HG02623 (cell line): ENCODE results near the gene CHDH.

ENCODE experiments used
- ATAC-seq: cut with Tn5 transposase; IDR thresholded peaks from one replicate; pipeline ENCODE4 v1.9.1; 2021; ENCODE audit warnings: moderate library complexity; ENCODE audit not compliant: unreplicated experiment

CHDH gene

GRCh38 chr3:53809764-53810400 lies 36.3 kb downstream of the CHDH start:
- ATAC-seq: no peak

DNA sequence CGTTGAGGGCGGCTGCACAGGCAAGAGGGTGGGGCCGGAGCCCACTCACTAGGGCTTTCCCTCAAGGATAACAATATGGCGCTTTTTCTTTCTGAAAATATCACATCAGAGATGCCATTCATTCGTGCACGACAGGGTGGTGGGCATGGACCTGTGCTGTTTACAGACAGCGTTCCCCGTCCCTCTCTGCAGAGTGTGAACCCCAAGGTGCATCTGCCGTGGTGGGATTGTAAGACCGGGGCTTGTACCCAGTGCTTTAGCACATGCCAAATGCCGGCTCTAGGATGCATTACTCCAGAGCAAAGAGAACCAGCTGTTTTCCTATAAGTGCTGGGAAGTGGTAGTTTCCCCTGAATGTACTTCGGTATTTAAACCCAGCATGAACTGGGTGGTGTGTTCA lies 37.0 kb downstream of the CHDH start:
- ATAC-seq: no peak

GRCh38 chr3:53808496-53808895 lies 37.7 kb downstream of the CHDH start:
- ATAC-seq: no peak

DNA sequence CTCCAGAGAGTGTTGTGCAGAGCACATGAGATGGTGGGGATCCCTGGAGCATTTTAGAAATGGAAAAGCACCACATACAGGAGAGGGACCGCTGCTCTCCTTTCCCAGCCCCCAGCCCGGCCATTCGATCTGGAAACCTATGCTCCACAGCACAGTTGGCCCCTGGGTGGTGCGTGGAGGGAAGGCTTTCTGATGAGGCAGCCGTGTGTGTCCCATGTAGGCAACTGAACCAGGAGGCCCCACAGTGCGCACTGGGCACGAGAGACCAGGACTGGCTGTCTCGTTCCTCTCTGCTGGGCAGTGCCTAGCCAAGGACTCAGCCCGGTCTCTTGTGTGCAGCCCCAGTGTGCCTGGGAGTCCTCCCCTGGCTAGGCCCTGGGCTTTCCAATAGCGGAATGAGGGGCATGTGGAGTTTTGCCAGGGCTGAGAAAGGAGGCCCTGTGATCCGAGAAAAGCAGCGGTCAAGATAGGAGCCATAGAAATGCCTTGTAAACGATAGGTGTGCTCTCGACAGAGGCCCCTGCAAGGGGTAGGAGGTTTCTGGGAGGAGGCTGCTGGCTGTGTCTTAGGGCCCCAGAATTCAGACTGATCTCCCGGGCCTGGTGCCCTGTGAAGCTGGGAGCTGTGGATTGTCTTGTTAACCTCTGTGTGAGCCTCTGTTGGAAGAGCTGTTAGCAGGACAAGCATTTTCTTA lies 39.0 kb downstream of the CHDH start:
- ATAC-seq: no peak

DNA sequence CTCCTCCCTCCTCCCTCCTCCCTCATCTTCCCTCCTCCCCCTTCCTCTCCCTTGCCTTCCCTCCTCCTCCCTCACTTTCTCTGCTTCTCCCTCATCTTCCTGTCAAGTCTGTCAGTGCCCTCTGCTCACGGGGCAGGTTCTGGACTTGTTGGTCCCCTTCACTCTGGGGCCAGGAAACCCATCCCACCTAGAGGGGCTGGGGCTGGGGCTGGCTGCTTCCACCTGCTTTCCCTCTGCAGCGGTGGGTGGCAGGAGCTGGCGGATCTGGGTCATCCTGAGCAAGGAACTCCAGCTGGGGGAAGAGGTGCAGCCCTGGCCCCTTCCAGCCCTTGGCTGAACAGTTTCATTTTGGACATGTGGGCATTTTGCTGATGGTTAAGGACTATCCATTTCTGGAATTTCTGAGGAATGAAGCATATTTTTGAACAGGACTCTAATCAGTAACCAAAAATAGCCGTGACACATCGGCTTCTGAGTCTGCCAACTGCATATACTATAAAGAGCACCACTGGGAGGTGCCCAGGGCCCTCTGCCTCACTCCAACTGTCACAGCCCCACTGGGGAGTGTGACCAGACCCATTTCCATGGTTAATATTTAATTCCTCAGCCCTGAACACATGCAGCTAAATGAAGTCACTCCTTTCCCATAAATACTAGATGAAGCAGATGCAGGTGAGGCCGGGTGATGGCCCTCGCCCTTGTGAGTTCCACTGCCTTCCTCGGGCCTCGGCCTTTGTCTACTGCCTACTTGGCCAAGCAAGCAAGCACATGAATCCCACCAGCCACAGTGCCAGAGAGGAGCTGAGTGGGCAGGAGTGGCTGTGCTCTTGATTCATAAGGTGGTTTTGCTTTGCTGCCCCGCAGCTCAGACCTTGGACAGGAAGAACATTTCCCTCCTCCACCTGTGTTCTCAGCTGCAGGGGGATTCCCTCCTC lies 39.8 kb downstream of the CHDH start:
- ATAC-seq: no peak

DNA sequence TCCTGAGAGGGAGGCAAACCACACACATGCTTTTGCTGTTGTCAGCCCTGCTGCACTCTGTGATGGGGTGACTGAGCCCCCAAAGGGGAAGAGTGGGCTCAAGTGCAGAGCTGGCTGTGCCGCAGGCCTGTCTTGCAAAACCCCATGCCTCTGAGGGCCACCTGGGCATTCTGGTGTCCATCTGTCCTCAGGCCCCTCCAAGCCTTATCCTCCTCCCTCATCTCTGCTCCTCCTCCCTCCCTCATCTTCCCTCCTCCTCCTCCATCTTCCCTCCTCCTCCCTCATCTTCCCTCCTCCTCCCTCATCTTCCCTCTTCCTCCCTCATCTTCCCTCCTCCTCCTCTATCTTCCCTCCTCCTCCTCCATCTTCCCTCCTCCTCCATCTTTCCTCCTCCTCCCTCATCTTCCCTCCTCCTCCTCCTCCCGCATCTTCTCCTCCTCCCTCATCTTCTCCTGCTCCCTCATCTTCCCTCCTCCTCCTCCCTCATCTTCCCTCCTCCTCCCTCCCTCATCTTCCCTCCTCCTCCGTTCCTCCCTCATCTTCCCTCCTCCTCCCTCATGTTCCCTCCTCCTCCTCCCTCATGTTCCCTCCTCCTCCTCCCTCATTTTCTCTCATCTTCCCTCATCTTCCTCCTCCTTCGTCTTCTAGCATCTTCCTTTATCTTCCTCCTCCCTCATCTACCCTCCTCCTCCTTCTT lies 40.6 kb downstream of the CHDH start:
- no peak for ATAC-seq

- ATAC-seq: peak; percentile 68
Observed at GRCh38 chr3:53804697-53805462, 41.3 kb downstream of the CHDH start.

- ATAC-seq: no peak
Observed at GRCh38 chr3:53803816-53804695, 42.2 kb downstream of the CHDH start.

DNA sequence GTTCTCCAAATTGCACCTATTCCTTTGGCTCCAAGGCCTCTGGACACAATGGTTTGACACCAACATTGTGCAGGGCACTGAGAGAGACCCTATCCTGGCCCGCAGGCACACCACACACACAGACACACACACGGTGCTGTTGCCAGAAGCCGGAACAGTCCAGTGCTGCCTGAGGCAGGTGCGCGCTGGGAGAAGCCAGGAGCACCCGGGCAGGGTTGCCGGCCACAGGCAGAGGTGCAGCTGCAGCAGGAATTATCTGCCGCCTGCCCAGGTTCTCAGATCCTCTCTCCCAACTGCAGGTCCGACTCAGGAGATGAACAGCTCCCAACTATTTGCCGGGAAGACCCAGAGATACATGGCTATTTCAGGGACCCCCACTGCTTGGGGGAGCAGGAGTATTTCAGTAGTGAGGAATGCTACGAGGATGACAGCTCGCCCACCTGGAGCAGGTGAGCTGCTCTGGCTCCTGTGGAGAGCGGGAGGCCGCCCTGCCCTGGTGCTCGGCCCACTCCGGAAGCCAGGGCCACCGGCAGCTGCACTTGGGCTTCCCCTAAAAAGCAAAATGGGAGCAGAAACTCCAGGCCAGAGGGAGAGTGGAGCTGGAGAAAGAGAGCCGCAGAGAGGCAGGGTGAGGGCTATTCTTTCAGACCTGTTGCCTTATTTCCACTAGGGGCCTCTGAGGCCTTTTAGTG lies 42.9 kb downstream of the CHDH start:
- no peak for ATAC-seq

DNA sequence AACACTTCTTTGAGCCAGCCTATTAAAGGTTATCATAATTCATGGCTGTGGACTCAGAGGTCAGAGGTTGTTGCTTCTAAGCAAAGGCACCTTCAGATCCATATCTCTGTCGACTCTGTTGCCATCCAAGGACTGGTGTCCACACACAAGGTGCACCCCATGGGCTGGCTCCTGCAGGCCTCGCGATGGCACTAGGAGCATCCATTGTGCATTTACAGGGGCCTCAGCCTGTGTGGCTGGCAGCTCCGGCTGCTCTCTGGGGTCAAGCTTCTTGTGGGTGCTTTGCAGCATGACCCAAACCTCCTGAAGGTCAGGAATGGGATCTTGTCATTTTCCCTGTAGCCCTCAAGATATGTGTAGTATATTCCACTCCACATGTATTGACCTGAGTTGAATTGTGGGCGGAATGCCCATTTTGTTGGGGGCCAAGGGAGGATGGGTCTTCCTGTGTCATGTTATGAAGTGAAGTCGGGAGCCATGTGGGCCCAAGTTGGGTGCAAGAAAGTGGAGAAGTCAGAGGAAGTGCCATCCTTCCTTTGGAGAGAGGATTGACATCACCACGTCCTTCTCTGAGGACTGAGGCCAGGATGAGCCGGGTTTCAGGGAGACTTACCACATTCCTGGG lies 43.9 kb downstream of the CHDH start:
- ATAC-seq: no peak

DNA sequence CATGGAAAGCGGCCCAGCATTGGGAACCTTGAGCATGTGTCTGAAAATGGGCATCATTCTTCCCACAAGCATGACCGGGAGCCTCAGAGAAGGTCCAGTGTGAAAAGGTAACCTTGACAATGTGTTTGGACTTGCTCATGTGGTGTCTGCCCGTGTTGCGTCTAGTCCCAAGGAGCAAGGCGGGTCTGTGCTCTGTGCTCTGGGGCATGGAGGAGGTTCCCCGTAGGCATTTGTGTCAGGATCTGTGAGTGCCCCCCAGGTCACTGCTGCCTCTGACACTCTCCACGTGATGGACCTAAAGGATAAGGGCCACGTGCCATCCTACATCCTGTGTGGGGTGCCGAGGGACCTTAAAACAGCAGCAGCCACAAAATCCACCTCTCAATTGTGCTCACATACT lies 44.9 kb downstream of the CHDH start:
- ATAC-seq: no peak

GRCh38 chr3:53800041-53800906 lies 45.9 kb downstream of the CHDH start:
- ATAC-seq: no peak

DNA sequence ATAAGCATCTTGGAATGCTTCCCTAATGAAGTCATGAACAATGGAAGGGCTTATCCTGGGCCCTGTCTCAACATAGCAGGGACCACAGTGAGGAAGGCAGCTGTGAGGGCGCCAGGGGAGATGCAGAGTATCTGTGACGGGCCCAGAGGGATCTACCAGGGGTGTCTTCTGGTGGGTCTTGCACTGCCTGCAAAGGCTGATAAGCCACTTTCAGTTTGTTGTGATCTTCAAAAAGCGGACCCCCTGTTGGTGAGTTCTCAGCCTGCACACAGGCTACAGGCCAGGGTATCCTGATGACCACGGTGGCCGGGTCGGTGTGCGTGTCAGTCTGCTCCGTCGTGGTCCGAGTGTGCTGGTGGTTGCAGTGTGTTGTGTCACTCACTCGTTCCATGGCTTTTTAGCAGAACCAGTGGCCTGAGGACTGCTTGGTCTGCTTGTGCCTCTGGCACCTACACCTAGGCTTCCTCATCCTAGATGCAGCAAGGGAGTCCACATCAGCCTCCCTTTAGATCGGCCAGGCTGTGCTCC lies 46.8 kb downstream of the CHDH start:
- no peak for ATAC-seq

- no peak for ATAC-seq
Observed at GRCh38 chr3:53798144-53798543, 48.1 kb downstream of the CHDH start.

DNA sequence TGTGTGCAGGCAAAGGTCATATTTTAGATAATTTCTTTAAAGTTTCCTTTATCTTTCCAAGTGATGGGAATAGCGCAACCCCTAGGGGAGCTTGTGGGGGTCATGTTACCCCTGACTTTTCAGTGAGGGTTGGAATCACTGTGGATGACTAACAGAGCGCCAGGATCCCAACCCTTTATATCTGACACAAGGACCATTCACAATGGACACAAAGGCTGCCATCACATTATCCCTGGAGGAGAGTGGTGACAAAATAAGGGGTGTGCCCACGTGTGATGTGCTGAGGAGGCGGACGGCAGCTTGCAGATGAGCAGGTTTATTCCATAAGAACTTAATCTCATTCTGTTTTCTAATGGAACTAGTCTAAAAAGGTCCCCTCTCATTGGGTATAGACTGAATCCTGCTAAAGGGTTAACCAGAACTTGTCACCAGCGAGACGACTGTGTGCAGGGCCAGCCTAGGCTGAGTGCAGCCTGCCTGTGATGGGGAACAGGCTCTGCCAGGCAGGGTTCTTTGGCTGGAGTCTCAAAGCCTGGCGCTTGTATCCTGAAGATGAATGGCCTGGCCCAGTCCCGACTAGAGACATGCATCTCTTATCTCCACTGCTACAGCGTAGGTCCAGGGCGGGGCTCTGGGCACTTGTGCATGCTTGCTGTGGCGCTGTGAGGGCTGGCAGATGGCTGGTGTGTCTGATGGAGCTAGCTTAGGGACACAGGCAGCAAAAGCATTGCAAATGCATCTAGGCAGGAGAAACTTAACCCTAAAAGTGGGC lies 50.2 kb downstream of the CHDH start:
- ATAC-seq: no peak

DNA sequence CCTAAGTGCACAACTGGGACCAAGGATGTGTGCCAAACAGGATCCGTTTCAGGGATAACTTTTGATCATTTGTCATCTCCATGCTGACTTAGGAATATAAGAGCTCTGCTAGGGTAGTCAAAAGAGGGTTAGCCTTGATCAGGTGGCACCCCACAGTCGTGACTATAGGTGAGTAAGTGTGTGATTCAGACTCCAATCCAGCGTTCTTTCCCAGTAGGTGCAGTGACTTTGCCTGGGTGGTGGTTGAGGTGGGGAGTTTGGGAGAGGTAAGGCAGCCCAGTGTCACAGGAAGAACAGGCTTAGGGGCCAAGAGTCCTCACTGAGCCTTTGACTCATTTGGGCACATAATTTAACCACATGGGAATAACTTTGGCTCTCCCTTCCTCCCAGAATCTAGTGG lies 51.0 kb downstream of the CHDH start:
- no peak for ATAC-seq
